Astrocyte of the hippocampus (primary cell): Measurements from ENCODE around the gene CWF19L1.

Source experiments
- DNase-seq: peaks from one replicate; pipeline ENCODE4 v3.0.0; 2011; ENCODE audit warnings: low read depth, low spot score

CWF19L1 gene

DNA sequence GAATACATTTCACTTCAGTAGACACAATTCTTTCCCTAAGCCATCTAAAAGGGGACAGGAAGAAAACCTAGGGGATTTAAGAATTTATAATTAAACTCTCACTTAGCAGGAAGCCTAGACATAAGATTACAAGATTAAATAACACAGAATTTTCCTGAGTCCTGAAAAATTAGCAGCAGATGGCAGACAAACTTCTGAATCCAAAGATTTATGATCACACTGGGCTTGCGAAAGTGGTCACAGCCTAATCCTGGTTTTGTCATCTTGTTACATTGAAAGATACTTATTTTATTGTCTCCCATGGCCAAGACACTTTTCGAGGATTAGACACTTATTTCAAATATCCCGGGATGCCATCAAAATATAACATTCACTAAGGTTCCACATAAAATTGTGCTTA lies 84.5 kb downstream of the CWF19L1 start:
- DNase-seq: no peak
